ENCODE data around the gene SAFB2.
"Not testable (repeated sequence)": the region's sequence is repeated elsewhere in the genome, so short reads cannot be mapped to it uniquely, and the experiment has no call there.

Gene SAFB2

GRCh38 chr19:5608766-5609165 lies 13.8 kb downstream of the SAFB2 start:
- not testable (repeated sequence) for DNase-seq (ENCODE audit: extremely low read depth in 1 of 2, low read depth in 1 of 2)

- DNase-seq (ENCODE audit: extremely low read depth in 1 of 2, low read depth in 1 of 2): no peak
Measured at GRCh38 chr19:5608291-5608690, 14.3 kb downstream of the SAFB2 start.

- DNase-seq (ENCODE audit: extremely low read depth in 1 of 2, low read depth in 1 of 2): no peak
Measured at GRCh38 chr19:5607318-5608275, 15.0 kb downstream of the SAFB2 start.

- DNase-seq (ENCODE audit: extremely low read depth in 1 of 2, low read depth in 1 of 2): no peak
Measured at GRCh38 chr19:5605362-5605761, 17.2 kb downstream of the SAFB2 start.

DNA sequence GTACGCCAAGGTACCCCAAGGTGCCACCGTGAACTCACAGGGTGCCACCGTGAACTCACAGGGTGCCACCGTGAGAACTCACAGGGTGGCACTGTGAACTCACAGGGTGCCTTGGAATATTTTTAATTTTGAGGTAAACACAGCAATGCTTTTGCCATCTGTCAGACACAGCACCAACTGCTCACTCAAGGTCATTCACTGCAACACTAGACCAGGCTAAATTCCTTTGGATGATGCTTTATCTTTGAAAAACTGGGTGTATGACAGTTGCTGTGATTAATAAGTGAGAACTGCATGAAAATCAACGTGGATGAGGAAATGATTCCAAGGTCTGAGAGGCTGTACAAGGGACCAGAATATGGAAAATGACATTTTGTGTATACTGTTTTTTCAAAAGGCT lies 18.9 kb downstream of the SAFB2 start:
- DNase-seq (ENCODE audit: extremely low read depth in 1 of 2, low read depth in 1 of 2): no peak

DNA sequence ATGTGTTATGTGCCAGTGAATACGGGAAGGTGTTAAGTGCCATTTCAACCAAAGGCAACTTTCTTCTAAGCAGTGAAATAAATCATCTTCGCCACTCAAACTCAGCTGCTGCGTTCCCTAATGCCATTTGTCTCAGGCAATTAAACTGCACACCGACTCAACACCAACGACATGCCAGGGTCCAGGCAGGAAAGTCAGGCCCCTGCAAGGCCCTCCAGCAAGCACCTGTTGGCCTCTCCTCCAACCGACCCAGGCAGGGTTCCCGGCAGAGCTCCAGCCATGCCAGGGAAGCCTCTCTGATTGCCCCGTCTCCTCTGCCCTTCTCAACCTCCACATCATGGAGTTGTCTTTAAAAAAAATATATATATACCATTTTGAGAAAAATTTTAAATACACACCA lies 21.8 kb downstream of the SAFB2 start:
- no peak for DNase-seq (ENCODE audit: extremely low read depth in 1 of 2, low read depth in 1 of 2)

- DNase-seq (ENCODE audit: extremely low read depth in 1 of 2, low read depth in 1 of 2): no peak
Measured at GRCh38 chr19:5595745-5596144, 26.8 kb downstream of the SAFB2 start.

DNA sequence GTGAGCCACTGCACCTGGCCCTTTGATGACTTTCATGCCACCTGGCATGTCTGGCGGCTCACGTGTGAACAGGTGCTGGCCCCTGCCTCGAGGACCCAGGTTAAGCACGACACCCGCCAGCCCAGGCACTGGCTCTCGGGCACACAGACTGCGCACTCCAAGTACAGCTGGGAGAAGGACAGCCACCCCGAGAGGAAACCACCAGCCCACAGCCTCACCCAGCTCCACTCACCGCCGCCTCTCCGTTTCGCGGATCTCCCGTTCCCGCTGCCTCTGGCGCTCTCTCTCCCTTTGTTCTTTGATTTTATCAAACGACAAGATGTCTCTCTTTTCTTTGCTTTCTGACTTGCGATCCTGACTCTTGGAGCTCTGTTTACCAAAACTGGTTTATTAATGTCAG lies 27.4 kb downstream of the SAFB2 start:
- DNase-seq (ENCODE audit: extremely low read depth in 1 of 2, low read depth in 1 of 2): no peak

DNA sequence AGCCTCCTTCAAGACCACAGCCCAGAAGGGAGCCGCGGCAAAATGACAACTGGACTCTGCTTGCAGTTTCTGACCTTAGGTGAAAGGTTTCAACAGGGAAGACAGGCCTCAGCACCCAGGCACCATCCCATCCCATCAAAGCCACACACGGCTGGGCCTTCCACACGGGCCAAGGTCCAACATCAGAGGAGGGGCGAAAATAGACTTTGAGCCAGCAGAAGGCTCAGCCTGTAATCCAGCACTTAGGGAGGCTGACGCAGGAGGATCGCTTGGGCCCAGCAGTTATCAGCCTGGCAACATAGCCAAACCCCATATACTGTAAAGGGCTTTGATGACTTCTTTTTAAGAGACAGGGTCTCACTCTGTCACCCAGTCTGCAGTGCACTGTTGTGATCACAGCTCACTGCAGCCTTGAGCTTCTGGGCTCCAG lies 28.0 kb downstream of the SAFB2 start:
- no peak for DNase-seq (ENCODE audit: extremely low read depth in 1 of 2, low read depth in 1 of 2)

DNA sequence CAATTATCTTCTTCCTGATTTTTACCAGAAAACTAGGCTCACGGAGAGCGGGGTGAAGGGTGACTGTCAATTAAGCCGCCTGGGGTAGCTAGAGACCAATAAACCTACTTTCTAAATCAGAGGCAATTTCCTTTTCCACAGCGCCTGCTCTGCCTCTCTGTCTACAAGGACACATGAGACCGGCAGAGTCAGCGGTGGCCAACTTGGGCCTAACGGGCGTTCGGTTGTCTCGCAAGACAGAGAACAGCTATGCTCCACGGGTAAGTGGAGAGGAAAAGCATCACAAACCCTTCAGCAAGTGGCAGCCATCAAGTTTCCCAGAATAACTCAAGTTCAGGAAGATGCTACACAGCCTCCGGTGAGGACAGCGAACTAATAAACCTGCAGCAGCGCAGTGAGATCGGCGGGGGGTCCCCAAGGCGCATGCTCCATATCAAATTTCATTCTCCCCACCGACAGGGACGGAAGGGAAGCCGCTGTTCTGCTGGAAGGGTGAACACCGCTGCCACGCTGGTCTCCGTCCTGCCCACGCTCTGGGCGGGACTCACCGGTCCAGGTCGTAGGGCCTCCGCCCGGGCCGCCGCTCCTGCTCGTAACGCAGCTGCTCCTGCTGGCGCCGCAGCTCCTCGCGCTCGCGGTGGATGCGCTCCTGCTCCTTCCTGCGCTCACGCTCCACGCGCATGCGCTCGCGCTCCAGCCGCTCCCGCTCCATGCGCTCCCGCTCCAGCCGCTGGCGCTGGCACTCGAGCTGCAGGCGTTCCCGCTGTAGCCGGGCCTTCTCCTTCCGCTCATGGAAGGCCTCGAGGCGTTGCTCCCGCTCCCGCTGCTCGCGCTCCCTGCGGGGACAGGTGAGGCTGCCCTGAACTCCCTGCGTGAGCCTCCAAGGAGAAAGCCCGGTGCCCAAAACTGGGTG lies 29.0 kb downstream of the SAFB2 start:
- no peak for DNase-seq (ENCODE audit: extremely low read depth in 1 of 2, low read depth in 1 of 2)

DNA sequence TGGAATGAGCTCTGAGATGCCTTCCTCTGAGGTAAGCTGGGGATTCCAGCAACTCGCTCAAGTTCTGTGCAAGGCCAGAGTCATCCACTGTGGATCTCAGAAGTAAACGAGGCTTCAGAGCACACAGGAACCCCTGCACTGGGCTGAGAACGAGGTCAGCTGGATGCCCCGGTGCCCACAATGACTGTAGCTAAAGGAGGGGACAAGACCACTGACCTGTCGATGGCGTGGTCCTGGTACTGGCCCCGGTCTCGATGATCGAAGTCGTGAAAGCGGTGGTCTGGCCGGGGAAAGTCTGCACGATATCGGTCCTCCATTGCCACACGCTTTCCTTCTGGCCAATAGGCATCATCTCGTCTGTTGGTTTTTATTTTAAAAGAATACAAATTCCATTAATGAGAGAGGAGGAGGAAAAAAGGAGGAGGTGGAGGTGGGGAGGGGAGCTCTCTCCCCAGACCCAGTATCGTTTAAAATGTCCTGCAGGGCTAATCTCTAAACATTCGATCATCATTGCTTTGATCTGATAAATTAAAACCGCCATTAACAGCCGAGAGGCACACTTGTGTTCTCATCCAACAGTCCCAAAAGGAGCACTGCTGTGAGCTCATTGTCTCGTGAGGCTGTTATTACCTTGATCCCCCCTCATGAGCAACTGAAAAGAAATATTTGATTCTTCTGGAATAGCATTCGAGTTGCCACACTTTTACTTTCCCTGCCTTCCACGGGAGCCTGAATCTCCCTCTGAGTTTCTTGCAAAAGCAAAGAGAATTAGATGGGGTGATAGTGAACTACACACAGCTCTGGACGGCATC lies 29.8 kb downstream of the SAFB2 start:
- no peak for DNase-seq (ENCODE audit: extremely low read depth in 1 of 2, low read depth in 1 of 2)

GRCh38 chr19:5591476-5591875 lies 31.1 kb downstream of the SAFB2 start:
- DNase-seq (ENCODE audit: extremely low read depth in 1 of 2, low read depth in 1 of 2): no peak

DNA sequence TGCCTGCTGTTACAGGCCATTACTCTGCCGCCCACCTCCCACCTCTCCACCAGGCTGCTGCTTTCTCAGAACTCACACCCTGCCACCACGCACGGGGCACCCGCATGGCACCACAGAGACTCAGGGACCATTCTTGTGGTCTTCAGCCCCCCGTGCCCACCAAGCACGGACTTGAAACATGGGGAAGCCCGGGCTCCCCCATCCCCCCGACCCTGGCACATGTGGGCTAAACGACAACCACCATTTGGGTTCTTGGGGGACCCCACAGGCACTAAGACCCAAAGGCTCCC lies 31.8 kb downstream of the SAFB2 start:
- no peak for DNase-seq (ENCODE audit: extremely low read depth in 1 of 2, low read depth in 1 of 2)

DNA sequence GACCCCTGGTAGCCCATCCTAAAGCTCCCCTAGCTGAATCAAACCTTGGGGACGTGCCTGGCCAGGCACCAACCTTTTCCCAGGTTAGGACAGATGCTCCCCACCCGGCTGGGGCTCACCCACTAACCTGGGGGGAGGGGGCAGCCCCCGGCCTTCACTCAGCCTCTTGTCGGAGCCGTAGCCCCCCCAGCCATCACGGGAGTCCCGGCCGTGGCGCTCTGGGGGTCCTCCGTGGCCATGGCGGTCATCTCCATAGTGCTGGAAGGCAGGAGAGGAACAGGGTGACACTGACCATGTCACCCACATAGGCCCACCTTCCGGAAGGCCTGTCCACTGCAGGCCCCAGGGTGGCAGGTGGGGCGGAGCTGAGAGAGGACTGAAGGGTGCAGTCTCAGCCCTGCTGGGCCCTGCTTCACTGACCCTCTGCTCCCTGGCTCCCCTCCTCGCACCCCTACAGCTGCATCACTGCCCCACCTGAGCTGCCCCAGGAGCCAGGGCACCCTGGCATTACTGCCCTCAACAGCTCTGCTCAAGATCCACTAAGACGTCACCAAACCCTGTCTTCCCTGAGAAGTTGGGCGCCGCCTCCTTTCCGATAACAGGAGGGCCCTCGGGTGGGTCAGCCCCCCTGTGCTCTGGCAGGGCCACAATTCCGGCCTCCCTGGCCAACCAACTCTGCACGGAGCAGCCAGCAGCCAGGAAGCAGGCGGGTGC lies 32.3 kb downstream of the SAFB2 start:
- DNase-seq (ENCODE audit: extremely low read depth in 1 of 2, low read depth in 1 of 2): no peak

DNA sequence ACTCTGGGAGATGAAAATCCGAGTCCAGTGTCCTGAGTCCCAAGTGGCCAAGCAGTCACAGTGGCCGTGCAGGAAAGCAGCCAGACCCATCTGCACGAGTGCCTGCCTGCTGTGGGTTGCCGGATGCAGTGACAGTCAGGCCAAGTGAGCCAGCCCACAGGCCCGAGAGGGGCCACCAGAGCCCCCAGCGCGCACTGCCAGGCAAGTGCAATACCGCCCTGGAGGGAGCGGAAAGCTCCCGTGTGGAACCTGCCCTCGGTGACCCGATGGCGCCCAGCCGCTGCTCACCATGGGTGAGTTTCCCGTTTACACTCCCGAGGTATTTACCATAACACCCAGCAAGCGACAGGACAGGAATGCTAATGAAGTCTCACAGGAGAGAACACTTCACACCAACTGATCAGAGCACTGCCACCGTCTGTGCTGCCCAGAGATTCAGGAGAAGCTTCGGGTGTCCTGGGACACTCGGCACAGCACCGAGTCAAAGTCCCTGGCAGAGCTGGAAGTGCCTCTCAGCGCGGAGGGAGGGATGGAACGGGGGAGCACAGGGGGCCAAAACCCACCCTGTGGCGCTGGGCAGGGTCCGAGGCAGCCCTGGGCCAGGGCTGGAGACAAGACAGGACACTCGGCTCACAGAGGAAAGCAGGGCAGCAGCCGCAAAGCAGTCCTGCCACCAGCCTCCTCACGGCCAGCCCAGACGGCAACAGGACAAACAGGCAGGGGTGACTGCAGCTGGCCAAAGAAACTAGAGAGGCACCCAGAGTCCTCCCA lies 33.5 kb downstream of the SAFB2 start:
- DNase-seq (ENCODE audit: extremely low read depth in 1 of 2, low read depth in 1 of 2): no peak

- no peak for DNase-seq (ENCODE audit: extremely low read depth in 1 of 2, low read depth in 1 of 2)
Measured at GRCh38 chr19:5588441-5588840, 34.1 kb downstream of the SAFB2 start.

DNA sequence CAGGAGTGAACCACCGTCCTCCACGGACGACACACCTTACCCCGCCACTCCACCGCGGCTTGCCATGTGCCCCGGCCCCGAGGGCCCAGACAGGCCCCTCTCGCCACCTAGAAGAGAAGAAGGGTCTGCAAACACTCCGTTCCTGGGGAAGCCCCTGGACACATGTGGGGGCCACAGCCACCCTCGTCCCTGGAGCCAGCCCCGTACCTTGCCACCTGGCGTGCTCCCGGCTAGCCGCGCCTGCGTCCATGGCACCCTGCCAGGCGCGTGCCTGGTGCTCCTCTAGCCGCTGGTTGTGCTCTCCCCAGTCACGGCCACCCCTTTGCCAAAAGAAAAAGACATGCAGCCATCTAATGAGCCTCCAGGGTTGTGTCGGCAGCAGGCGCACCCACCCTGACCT lies 34.9 kb downstream of the SAFB2 start:
- no peak for DNase-seq (ENCODE audit: extremely low read depth in 1 of 2, low read depth in 1 of 2)

GRCh38 chr19:5587071-5587455 lies 35.5 kb downstream of the SAFB2 start:
- DNase-seq (ENCODE audit: extremely low read depth in 1 of 2, low read depth in 1 of 2): no peak

GRCh38 chr19:5586300-5587070 lies 36.1 kb downstream of the SAFB2 start:
- no peak for DNase-seq (ENCODE audit: extremely low read depth in 1 of 2, low read depth in 1 of 2)
